Neural progenitor cell (in vitro differentiated cells): ENCODE measurements around the gene RREB1. TPM values are rescaled to one million over a fixed set of nuclear protein-coding genes. Genes with fewer than 3 reads are reported as not detected.

ENCODE experiments used
- DNase-seq: peaks from one replicate; pipeline ENCODE4 v3.0.0-alpha.2; 2016; ENCODE audit warnings: low spot score
- H2AFZ ChIP-seq: fragments of 200-600 bp; sonication (generic); replicated peaks from 2 replicates; pipeline ENCODE4 v1.6.1; 2016; ENCODE audit warnings: antibody characterized with exemption
- H3F3A ChIP-seq: fragments of 200-600 bp; sonication (generic); 2 replicates; pipeline ENCODE4 v1.6.1; 2016; ENCODE audit warnings: antibody characterized with exemption, low read depth
- H3K27ac ChIP-seq: fragments of 200-600 bp; sonication (generic); 2 replicates; pipeline ENCODE4 v1.5.1; 2016; ENCODE audit warnings: mild to moderate bottlenecking
- H3K27me3 ChIP-seq: fragments of 200-600 bp; sonication (generic); 2 replicates; pipeline ENCODE4 v1.6.1; 2016; ENCODE audit warnings: mild to moderate bottlenecking, moderate library complexity
- H3K36me3 ChIP-seq: fragments of 200-600 bp; sonication (generic); 2 replicates; pipeline ENCODE4 v1.5.1; 2016
- H3K4me1 ChIP-seq: fragments of 200-600 bp; sonication (generic); 2 replicates; pipeline ENCODE4 v1.6.1; 2016; ENCODE audit warnings: mixed run types
- H3K4me2 ChIP-seq: fragments of 200-600 bp; sonication (generic); 2 replicates; pipeline ENCODE4 v1.6.1; 2016
- H3K4me3 ChIP-seq: fragments of 200-600 bp; sonication (generic); 2 replicates; pipeline ENCODE4 v1.5.1; 2016
- H3K79me2 ChIP-seq: fragments of 200-600 bp; sonication (generic); 2 replicates; pipeline ENCODE4 v1.6.1; 2016; ENCODE audit warnings: low read depth
- H3K9ac ChIP-seq: fragments of 200-600 bp; sonication (generic); 2 replicates; pipeline ENCODE4 v1.6.1; 2016
- H3K9me3 ChIP-seq: fragments of 200-600 bp; sonication (generic); 2 replicates; pipeline ENCODE4 v1.5.1; 2016; ENCODE audit warnings: low read depth
- H4K20me1 ChIP-seq: fragments of 200-600 bp; sonication (generic); 2 replicates; pipeline ENCODE4 v1.6.1; 2016; ENCODE audit warnings: low read depth
- H3K27ac Mint-ChIP-seq: 3 replicates; pipeline ENCODE4 v1.8.0; 2021; ENCODE audit warnings: mixed read lengths
- H3K27me3 Mint-ChIP-seq: 2 replicates; pipeline ENCODE4 v1.8.0; 2022; ENCODE audit warnings: low read depth, mild to moderate bottlenecking, inconsistent platforms, moderate library complexity, mixed read lengths; ENCODE audit not compliant: insufficient read depth
- H3K36me3 Mint-ChIP-seq: 3 replicates; pipeline ENCODE4 v1.8.0; 2021; ENCODE audit warnings: mixed read lengths
- H3K4me1 Mint-ChIP-seq: 3 replicates; pipeline ENCODE4 v1.8.0; 2021; ENCODE audit warnings: mixed read lengths
- H3K4me3 Mint-ChIP-seq: 3 replicates; pipeline ENCODE4 v1.8.0; 2021; ENCODE audit warnings: mild to moderate bottlenecking, moderate library complexity, mixed read lengths
- H3K9me3 Mint-ChIP-seq: 3 replicates; pipeline ENCODE4 v1.8.0; 2020; ENCODE audit warnings: mixed read lengths
- CTCF ChIP-seq: fragments of 200-600 bp; sonication (generic); IDR thresholded peaks from 2 replicates; pipeline ENCODE4 v1.5.1; 2017; ENCODE audit warnings: antibody characterized with exemption, mild to moderate bottlenecking
- EZH2 ChIP-seq: fragments of 200-600 bp; sonication (generic); IDR thresholded peaks from 2 replicates; pipeline ENCODE4 v1.6.1; 2017; ENCODE audit warnings: antibody characterized with exemption, mild to moderate bottlenecking, moderate library complexity
- EZH2phosphoT487 ChIP-seq: fragments of 200-600 bp; sonication (generic); IDR thresholded peaks from 2 replicates; pipeline ENCODE4 v1.6.1; 2017; ENCODE audit warnings: antibody characterized with exemption
- small RNA-seq: library from RNA; depleted of rRNA; stranded (forward); fragments of <200 nt; gene quantifications from one replicate; pipeline ENCODE3, GENCODE V24; 2015
- total RNA-seq: library from RNA; depleted of rRNA; stranded (reverse); fragments of >200 nt; gene quantifications from 2 replicates; pipeline ENCODE4 v1.2.3, GENCODE V29; 2015; ENCODE audit warnings: low replicate concordance

The RREB1 gene
- total RNA-seq, 1 donor from 2014 or later: 12.1 TPM

GRCh38 chr6:7298113-7298512 is 190.4 kb downstream of the RREB1 start:
- peaks cover 62% of the 10 kb centered on the region for H3K36me3 ChIP-seq
- peaks cover 5% of the 10 kb centered on the region for H4K20me1 ChIP-seq
- TF ChIP-seq EZH2phosphoT487: no peak
- TF ChIP-seq CTCF: no peak
- TF ChIP-seq EZH2: no peak
- H3K27ac ChIP-seq: no peak overlapping the region
- no peaks in the 10 kb centered on the region for H3K9me3 ChIP-seq
- H3F3A ChIP-seq: no peaks in the 10 kb centered on the region
- H3K27ac Mint-ChIP-seq: no peak overlapping the region
- H3K4me3 ChIP-seq: no peak overlapping the region
- no peak overlapping the region for H3K9ac ChIP-seq
- H3K4me1 Mint-ChIP-seq: no peaks in the 10 kb centered on the region
- H3K4me3 Mint-ChIP-seq: no peak overlapping the region
- no peaks in the 10 kb centered on the region for H3K79me2 ChIP-seq
- H3K36me3 Mint-ChIP-seq: peaks cover 17% of the 10 kb centered on the region
- no peaks in the 10 kb centered on the region for H3K27me3 Mint-ChIP-seq
- H2AFZ ChIP-seq: no peak overlapping the region
- no peaks in the 10 kb centered on the region for H3K9me3 Mint-ChIP-seq
- DNase-seq: no peak
- H3K4me1 ChIP-seq: no peaks in the 10 kb centered on the region
- no peaks in the 10 kb centered on the region for H3K27me3 ChIP-seq
- no peak overlapping the region for H3K4me2 ChIP-seq

DNA sequence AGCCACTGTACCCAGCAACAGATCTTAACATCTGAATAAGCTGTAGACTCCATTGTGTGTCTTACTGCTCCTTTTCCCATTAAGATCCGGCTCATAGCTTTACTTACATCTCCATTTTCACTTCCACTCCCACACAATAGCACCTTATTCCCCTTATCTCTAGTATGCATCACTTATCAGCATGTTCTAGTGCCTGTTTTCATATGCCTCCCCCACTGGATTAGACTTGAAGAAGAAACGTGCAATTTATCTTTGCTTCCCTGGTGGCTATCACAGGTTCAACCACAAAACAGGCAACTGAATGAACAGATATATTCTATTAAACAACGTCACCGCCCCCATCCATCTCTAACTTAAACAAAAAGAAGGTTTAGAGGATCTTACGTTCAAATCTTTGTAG is 193.2 kb downstream of the RREB1 start:
- Mint-ChIP-seq H3K9me3 (no peaks in the 10 kb centered on the region), H3K27ac (no peak overlapping the region), H3K36me3 (peaks cover 19% of the 10 kb centered on the region), H3K27me3 (no peaks in the 10 kb centered on the region), H3K4me3 (no peak overlapping the region), H3K4me1 (no peaks in the 10 kb centered on the region)
- no peak overlapping the region for H3K9ac ChIP-seq
- H3K4me2 ChIP-seq: no peak overlapping the region
- peaks cover 18% of the 10 kb centered on the region for H3K79me2 ChIP-seq
- H3K4me1 ChIP-seq: no peaks in the 10 kb centered on the region
- peaks cover 39% of the 10 kb centered on the region for H3K36me3 ChIP-seq
- TF ChIP-seq EZH2 (no peak), CTCF (no peak), EZH2phosphoT487 (no peak)
- H3F3A ChIP-seq: no peaks in the 10 kb centered on the region
- no peak for DNase-seq
- no peak overlapping the region for H2AFZ ChIP-seq
- no peaks in the 10 kb centered on the region for H3K27me3 ChIP-seq
- H4K20me1 ChIP-seq: peaks cover 11% of the 10 kb centered on the region
- H3K9me3 ChIP-seq: no peaks in the 10 kb centered on the region
- H3K27ac ChIP-seq: no peak overlapping the region
- H3K4me3 ChIP-seq: no peak overlapping the region

Small RNA genes within 50 kb of the gene (small RNA-seq; reads per million reads assigned to genes)
- not detected for gene RF00019

Other genes with a start within 250 kb of the RREB1 start
- 62.5 and 96.6 TPM in 2 replicates for gene SSR1, start 205.2 kb downstream of the RREB1 start, total RNA-seq